ENCODE measurements around the gene SETD1B.

Gene SETD1B

GRCh38 chr12:121810234-121810817, 6.5 kb downstream of the SETD1B start:
- no peak for DNase-seq

- DNase-seq: no peak
Measured at GRCh38 chr12:121810833-121811433, 7.1 kb downstream of the SETD1B start.

- DNase-seq: peak; percentile 73
Measured at GRCh38 chr12:121811434-121812319, 7.9 kb downstream of the SETD1B start.

GRCh38 chr12:121812320-121812871, 8.6 kb downstream of the SETD1B start:
- peak; percentile 55 for DNase-seq

GRCh38 chr12:121812921-121813896, 9.4 kb downstream of the SETD1B start:
- DNase-seq: no peak

GRCh38 chr12:121813951-121814350, 10.1 kb downstream of the SETD1B start:
- DNase-seq: no peak

- no peak for DNase-seq
Measured at GRCh38 chr12:121814429-121815119, 10.8 kb downstream of the SETD1B start.

GRCh38 chr12:121815263-121815662, 11.5 kb downstream of the SETD1B start:
- DNase-seq: no peak

- no peak for DNase-seq
Measured at GRCh38 chr12:121816925-121817647, 13.3 kb downstream of the SETD1B start.

- DNase-seq: no peak
Measured at GRCh38 chr12:121817648-121818043, 13.8 kb downstream of the SETD1B start.

- DNase-seq: no peak
Measured at GRCh38 chr12:121819212-121819949, 15.6 kb downstream of the SETD1B start.

GRCh38 chr12:121820056-121820455, 16.2 kb downstream of the SETD1B start:
- DNase-seq: no peak

- no peak for DNase-seq
Measured at GRCh38 chr12:121822393-121823100, 18.7 kb downstream of the SETD1B start.

- no peak for DNase-seq
Measured at GRCh38 chr12:121823101-121823726, 19.4 kb downstream of the SETD1B start.

- DNase-seq: no peak
Measured at GRCh38 chr12:121823727-121824115, 19.9 kb downstream of the SETD1B start.

- DNase-seq: no peak
Measured at GRCh38 chr12:121825041-121825523, 21.3 kb downstream of the SETD1B start.

- no peak for DNase-seq
Measured at GRCh38 chr12:121826318-121827150, 22.7 kb downstream of the SETD1B start.

Measured in activated naive CD4-positive, alpha-beta T cell treated with Interleukin-2 at 50 U/mL for 16 hours (primary cell).